Neural cell (in vitro differentiated cells): ENCODE measurements around the gene CFAP20DC.

ENCODE experiments used
- CTCF ChIP-seq: fragments of 450-650 bp; IDR thresholded peaks from 2 replicates; pipeline ENCODE4 v1.5.1; 2014; ENCODE audit warnings: antibody characterized with exemption, mild to moderate bottlenecking, moderate library complexity; ENCODE audit not compliant: poor library complexity, severe bottlenecking
- EP300 ChIP-seq: fragments of 450-650 bp; conservative IDR thresholded peaks from 2 replicates; pipeline ENCODE4 v1.6.1; 2014; ENCODE audit warnings: antibody characterized with exemption, mild to moderate bottlenecking, moderate library complexity; ENCODE audit not compliant: poor library complexity, severe bottlenecking
- EZH2 ChIP-seq: fragments of 200-600, 300-800 bp; shearing (Covaris generic), sonication (generic); IDR thresholded peaks from 2 replicates; pipeline ENCODE4 v1.6.1; 2014; ENCODE audit warnings: antibody characterized with exemption, low read length, borderline replicate concordance, mild to moderate bottlenecking; ENCODE audit not compliant: insufficient read depth, poor library complexity, severe bottlenecking
- POLR2AphosphoS5 ChIP-seq: IDR thresholded peaks from 2 replicates; pipeline ENCODE4 v1.6.1; 2012
- TAF1 ChIP-seq: IDR thresholded peaks from 2 replicates; pipeline ENCODE4 v1.6.1; 2012; ENCODE audit warnings: low read depth
- TF ChIP-seq, protein P1 (sequence below): IDR thresholded peaks from 2 replicates; pipeline ENCODE4 v1.6.1; 2012; ENCODE audit warnings: borderline replicate concordance

- TF ChIP-seq CTCF (no peak), POLR2AphosphoS5 (no peak), EP300 (no peak), EZH2 (no peak), TAF1 (no peak)
- TF ChIP-seq, protein P1, sequence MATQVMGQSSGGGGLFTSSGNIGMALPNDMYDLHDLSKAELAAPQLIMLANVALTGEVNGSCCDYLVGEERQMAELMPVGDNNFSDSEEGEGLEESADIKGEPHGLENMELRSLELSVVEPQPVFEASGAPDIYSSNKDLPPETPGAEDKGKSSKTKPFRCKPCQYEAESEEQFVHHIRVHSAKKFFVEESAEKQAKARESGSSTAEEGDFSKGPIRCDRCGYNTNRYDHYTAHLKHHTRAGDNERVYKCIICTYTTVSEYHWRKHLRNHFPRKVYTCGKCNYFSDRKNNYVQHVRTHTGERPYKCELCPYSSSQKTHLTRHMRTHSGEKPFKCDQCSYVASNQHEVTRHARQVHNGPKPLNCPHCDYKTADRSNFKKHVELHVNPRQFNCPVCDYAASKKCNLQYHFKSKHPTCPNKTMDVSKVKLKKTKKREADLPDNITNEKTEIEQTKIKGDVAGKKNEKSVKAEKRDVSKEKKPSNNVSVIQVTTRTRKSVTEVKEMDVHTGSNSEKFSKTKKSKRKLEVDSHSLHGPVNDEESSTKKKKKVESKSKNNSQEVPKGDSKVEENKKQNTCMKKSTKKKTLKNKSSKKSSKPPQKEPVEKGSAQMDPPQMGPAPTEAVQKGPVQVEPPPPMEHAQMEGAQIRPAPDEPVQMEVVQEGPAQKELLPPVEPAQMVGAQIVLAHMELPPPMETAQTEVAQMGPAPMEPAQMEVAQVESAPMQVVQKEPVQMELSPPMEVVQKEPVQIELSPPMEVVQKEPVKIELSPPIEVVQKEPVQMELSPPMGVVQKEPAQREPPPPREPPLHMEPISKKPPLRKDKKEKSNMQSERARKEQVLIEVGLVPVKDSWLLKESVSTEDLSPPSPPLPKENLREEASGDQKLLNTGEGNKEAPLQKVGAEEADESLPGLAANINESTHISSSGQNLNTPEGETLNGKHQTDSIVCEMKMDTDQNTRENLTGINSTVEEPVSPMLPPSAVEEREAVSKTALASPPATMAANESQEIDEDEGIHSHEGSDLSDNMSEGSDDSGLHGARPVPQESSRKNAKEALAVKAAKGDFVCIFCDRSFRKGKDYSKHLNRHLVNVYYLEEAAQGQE, result no peak
Measured at GRCh38 chr3:59064728-59065127, 14.9 kb upstream of the CFAP20DC start.
